ENCODE measurements around the gene C2orf92. TPM values are rescaled to one million over a fixed set of nuclear protein-coding genes. Genes with fewer than 3 reads are reported as not detected.

The C2orf92 gene
- total RNA-seq, 1 donor from 2014 or later, result 11.0 TPM

- H3K36me3 ChIP-seq, result no peaks in the 10 kb centered on the region
- intact Hi-C loops (cut with DNase I), result no loop called here
- no peak overlapping the region for H3K27ac ChIP-seq
- no peaks in the 10 kb centered on the region for H3K9me3 ChIP-seq
- DNase-seq (ENCODE audit: extremely low spot score in 2 of 2), result no peak
- no peak for TF ChIP-seq CTCF (IDR thresholded peaks at IDR 0.05)
- TF ChIP-seq POLR2AphosphoS5 (IDR thresholded peaks at IDR 0.05; ENCODE audit: insufficient read depth in 1 of 2, low read depth in 1 of 2), result no peak
- no peak for TF ChIP-seq POLR2A (IDR thresholded peaks at IDR 0.05)
- no peak overlapping the region for H3K4me3 ChIP-seq
- H3K27me3 ChIP-seq, result no peaks in the 10 kb centered on the region
- H3K4me1 ChIP-seq, result no peaks in the 10 kb centered on the region
Measured at GRCh38 chr2:97739020-97739892, 69.7 kb downstream of the C2orf92 start.

- Histone ChIP-seq H3K9me3 (no peaks in the 10 kb centered on the region), H3K27ac (no peak overlapping the region), H3K4me3 (no peak overlapping the region), H3K27me3 (no peaks in the 10 kb centered on the region), H3K4me1 (no peaks in the 10 kb centered on the region), H3K36me3 (no peaks in the 10 kb centered on the region)
- DNase-seq (ENCODE audit: extremely low spot score in 2 of 2), result no peak
- intact Hi-C loops (cut with DNase I), result no loop called here
- no peak for TF ChIP-seq CTCF (IDR thresholded peaks at IDR 0.05)
- no peak for TF ChIP-seq POLR2AphosphoS5 (IDR thresholded peaks at IDR 0.05; ENCODE audit: insufficient read depth in 1 of 2, low read depth in 1 of 2)
- TF ChIP-seq POLR2A (IDR thresholded peaks at IDR 0.05), result no peak
Measured at GRCh38 chr2:97739893-97740245, 70.4 kb downstream of the C2orf92 start.

- TF ChIP-seq CTCF (IDR thresholded peaks at IDR 0.05), result peak in 1 of 3 experiments; percentile 24
- TF ChIP-seq POLR2A (IDR thresholded peaks at IDR 0.05), result no peak
- no peak for TF ChIP-seq POLR2AphosphoS5 (IDR thresholded peaks at IDR 0.05; ENCODE audit: insufficient read depth in 1 of 2, low read depth in 1 of 2)
- H3K9me3 ChIP-seq, result no peaks in the 10 kb centered on the region
- no peak for DNase-seq (ENCODE audit: extremely low spot score in 2 of 2)
Measured at GRCh38 chr2:97740590-97741182, 71.2 kb downstream of the C2orf92 start.

GRCh38 chr2:97741251-97741650 is 71.7 kb downstream of the C2orf92 start:
- H3K4me1 ChIP-seq, result no peaks in the 10 kb centered on the region
- H3K9me3 ChIP-seq, result no peaks in the 10 kb centered on the region
- TF ChIP-seq CTCF (IDR thresholded peaks at IDR 0.05) (no peak), POLR2AphosphoS5 (IDR thresholded peaks at IDR 0.05; ENCODE audit: insufficient read depth in 1 of 2, low read depth in 1 of 2) (no peak), POLR2A (IDR thresholded peaks at IDR 0.05) (no peak)
- intact Hi-C loops (cut with DNase I), result no loop called here
- no peak for DNase-seq (ENCODE audit: extremely low spot score in 2 of 2)
- H3K27me3 ChIP-seq, result no peaks in the 10 kb centered on the region
- no peak overlapping the region for H3K27ac ChIP-seq
- no peak overlapping the region for H3K4me3 ChIP-seq
- H3K36me3 ChIP-seq, result no peaks in the 10 kb centered on the region

More at GRCh38 chr2:97740590-97741182, 71.2 kb downstream of the C2orf92 start:
- H3K36me3 ChIP-seq, result no peaks in the 10 kb centered on the region
- no peak overlapping the region for H3K27ac ChIP-seq
- H3K4me1 ChIP-seq, result no peaks in the 10 kb centered on the region
- no peak overlapping the region for H3K4me3 ChIP-seq
- intact Hi-C loops (cut with DNase I), result no loop called here
- H3K27me3 ChIP-seq, result no peaks in the 10 kb centered on the region

GRCh38 chr2:97741686-97742085 is 72.2 kb downstream of the C2orf92 start:
- Histone ChIP-seq H3K4me1 (no peaks in the 10 kb centered on the region), H3K4me3 (no peak overlapping the region), H3K36me3 (no peaks in the 10 kb centered on the region), H3K9me3 (no peaks in the 10 kb centered on the region), H3K27me3 (no peaks in the 10 kb centered on the region), H3K27ac (no peak overlapping the region)
- DNase-seq (ENCODE audit: extremely low spot score in 2 of 2), result no peak
- TF ChIP-seq POLR2AphosphoS5 (IDR thresholded peaks at IDR 0.05; ENCODE audit: insufficient read depth in 1 of 2, low read depth in 1 of 2) (no peak), POLR2A (IDR thresholded peaks at IDR 0.05) (no peak), CTCF (IDR thresholded peaks at IDR 0.05) (no peak)
- intact Hi-C loops (cut with DNase I), result no loop called here

Measured in vagina (tissue), 2 donors.